ENCODE data around the gene BMP4. TPM values are rescaled to one million over a fixed set of nuclear protein-coding genes. Genes with fewer than 3 reads are reported as not detected.

Gene BMP4
- total and polyA plus RNA-seq, 2 donors (not counting 3 experiments of a cell fraction or from before 2014, with no cell fraction given): 238 to 311 TPM

GRCh38 chr14:53979113-53979681 lies 22.6 kb upstream of the BMP4 start:
- intact Hi-C loops (cut with micrococcal nuclease): no loop called here
- no TSS peak for BruUV-seq (replicated peaks)

More at GRCh38 chr14:53979113-53979681, 22.6 kb upstream of the BMP4 start:
- Histone ChIP-seq H3K36me3 (ENCODE audit: control insufficient read depth in 2 of 2, extremely low read depth in 1 of 2, insufficient read depth in 2 of 2, low read length in 2 of 2) (no peaks in the 10 kb centered on the region), H3K4me2 (ENCODE audit: insufficient read depth, low read length) (no peak overlapping the region), H3K9me3 (replicated peaks; ENCODE audit: control insufficient read depth, insufficient read depth, low read length) (no peaks in the 10 kb centered on the region), H3K79me2 (ENCODE audit: control insufficient read depth, insufficient read depth, low read length) (no peaks in the 10 kb centered on the region), H2AFZ (ENCODE audit: low read depth, low read length) (no peak overlapping the region), H4K20me1 (replicated peaks; ENCODE audit: control insufficient read depth, extremely low read depth, insufficient read depth, low read length) (no peaks in the 10 kb centered on the region), H3K27me3 (ENCODE audit: control insufficient read depth in 2 of 2, insufficient read depth in 2 of 2, low read length in 2 of 2) (no peaks in the 10 kb centered on the region), H3K4me3 (replicated peaks in 1 of 3; ENCODE audit: insufficient read depth in 1 of 3, low read depth in 1 of 3, low read length in 3 of 3) (no peak overlapping the region), H3K9me1 (replicated peaks; ENCODE audit: control insufficient read depth, extremely low read depth, insufficient read depth, low read length) (no peaks in the 10 kb centered on the region), H3K4me1 (ENCODE audit: control insufficient read depth, extremely low read depth, insufficient read depth, low read length) (no peaks in the 10 kb centered on the region), H3K27ac (ENCODE audit: insufficient read depth, low read depth, low read length) (no peak overlapping the region), H3K9ac (replicated peaks; ENCODE audit: extremely low read depth, insufficient read depth, low read length) (no peak overlapping the region)
- DNase-seq (ENCODE audit: low read depth, low spot score): no peak
- no peak for TF ChIP-seq EZH2 (IDR thresholded peaks at IDR 0.05; ENCODE audit: borderline replicate concordance, low read depth, low read length, severe bottlenecking)
- no peak for TF ChIP-seq MYC (IDR thresholded peaks at IDR 0.05; ENCODE audit: low read depth, low read length)
- TF ChIP-seq GATA2 (IDR thresholded peaks at IDR 0.05; ENCODE audit: insufficient read depth, insufficient read length, low read depth, low read length): no peak
- TF ChIP-seq FOS (IDR thresholded peaks at IDR 0.05; ENCODE audit: borderline replicate concordance, insufficient read depth, low read length): no peak
- no peak for TF ChIP-seq MAX (IDR thresholded peaks at IDR 0.05; ENCODE audit: insufficient read depth, insufficient read length)
- TF ChIP-seq POLR2A (IDR thresholded peaks at IDR 0.05; ENCODE audit: low read depth, low read length): no peak
- no peak for TF ChIP-seq CTCF (IDR thresholded peaks at IDR 0.05; ENCODE audit: extremely low read depth in 1 of 2, insufficient read depth in 1 of 2, low read depth in 1 of 2, low read length in 2 of 2)
- no peak for TF ChIP-seq JUN (IDR thresholded peaks at IDR 0.05; ENCODE audit: borderline replicate concordance, insufficient read depth, insufficient read length, low read depth)
- TF ChIP-seq POLR2AphosphoS5 (IDR thresholded peaks at IDR 0.05; ENCODE audit: insufficient read depth, low read depth, low read length): no peak
- ChIA-PET CTCF (interaction anchor here (1.0 to 2.6 kb wide), 7 partner anchors 9 to 350 kb away, joined by 3 to 7 read pairs (median 4); no protein-coding TSS in a partner anchor), POLR2A (no interaction called here)
- dilution Hi-C loops (cut with MboI; ENCODE audit: extremely low pct_ligation_motif_present, low sequenced_read_pairs): no loop called here
- no peak for FAIRE-seq
